Breast epithelium (tissue), 3 donors: ENCODE measurements around the gene CACNG4.

ENCODE experiments used
- CTCF ChIP-seq, 3 donors: fragments of 450-650 bp; IDR thresholded peaks; one replicate each; pipeline ENCODE4 v1.5.1; 2016 to 2017; ENCODE audit warnings: antibody characterized with exemption in 3 of 3, mild to moderate bottlenecking in 3 of 3, moderate library complexity in 3 of 3
- POLR2A ChIP-seq: fragments of 450-650 bp; IDR thresholded peaks from one replicate; pipeline ENCODE4 v1.6.1; 2016; ENCODE audit warnings: antibody characterized with exemption, mild to moderate bottlenecking, moderate library complexity
- POLR2AphosphoS5 ChIP-seq, 3 donors: sonication (generic); formaldehyde crosslinking; IDR thresholded peaks; one replicate each; pipeline ENCODE4 v1.6.1; 2017; ENCODE audit warnings: antibody characterized with exemption in 3 of 3

- no peak for TF ChIP-seq CTCF (IDR thresholded peaks at IDR 0.05)
- TF ChIP-seq POLR2A: no peak
- no peak for TF ChIP-seq POLR2AphosphoS5 (IDR thresholded peaks at IDR 0.05)
Measured at GRCh38 chr17:66950886-66951604, 13.5 kb upstream of the CACNG4 start.
